Measurements from ENCODE around the gene SENP5.

SENP5 gene

GRCh38 chr3:196901768-196902167, 34.0 kb downstream of the SENP5 start:
- no peak overlapping the region for H3K4me3 ChIP-seq (ENCODE audit: low read depth, low read length)
- TF ChIP-seq CTCF (IDR thresholded peaks at IDR 0.05; ENCODE audit: borderline replicate concordance, insufficient read depth, low read depth, low read length), result no peak

DNA sequence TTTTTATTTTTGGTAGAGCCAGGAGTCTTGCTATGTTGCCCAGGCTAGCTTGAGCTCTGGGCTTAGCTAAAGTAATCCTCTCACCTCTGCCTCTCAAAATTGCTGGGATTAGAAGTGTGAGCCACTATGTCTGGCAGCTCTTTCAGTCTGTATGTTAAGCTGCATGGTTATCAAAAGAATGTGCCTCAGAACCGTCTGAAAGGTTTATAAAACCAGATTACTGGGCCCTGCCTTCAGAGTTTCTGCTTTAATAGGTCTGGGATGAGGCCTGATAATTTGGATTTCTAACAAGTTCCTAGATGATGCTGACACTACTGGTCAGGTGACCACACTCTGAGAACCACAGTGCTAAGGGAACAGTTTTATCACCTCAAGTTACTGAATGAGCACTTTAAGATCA, 34.6 kb downstream of the SENP5 start:
- no peak for TF ChIP-seq CTCF (IDR thresholded peaks at IDR 0.05; ENCODE audit: borderline replicate concordance, insufficient read depth, low read depth, low read length)
- no peak overlapping the region for H3K4me3 ChIP-seq (ENCODE audit: low read depth, low read length)

DNA sequence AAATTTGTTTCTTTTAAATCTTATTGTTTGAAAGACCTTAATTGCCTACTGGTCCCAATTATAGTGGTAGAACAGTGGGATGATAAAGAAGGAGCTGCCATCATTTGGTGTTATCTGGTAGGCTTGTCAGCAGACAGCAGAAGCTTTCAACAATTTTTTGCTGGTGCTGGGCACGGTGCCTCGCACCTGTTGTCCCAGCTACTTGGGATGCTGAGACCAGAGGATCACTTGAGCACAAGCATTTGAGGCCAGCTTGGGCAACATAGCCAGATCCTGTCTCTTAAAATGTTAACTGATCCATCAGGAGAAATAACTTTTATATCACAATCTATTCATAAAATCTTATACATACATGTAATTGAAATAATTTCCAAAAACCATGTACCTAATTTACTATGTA, 36.0 kb downstream of the SENP5 start:
- TF ChIP-seq CTCF (IDR thresholded peaks at IDR 0.05; ENCODE audit: borderline replicate concordance, insufficient read depth, low read depth, low read length), result no peak
- H3K4me3 ChIP-seq (ENCODE audit: low read depth, low read length), result no peak overlapping the region

GRCh38 chr3:196914866-196915265, 47.1 kb downstream of the SENP5 start:
- no peak for TF ChIP-seq CTCF (IDR thresholded peaks at IDR 0.05; ENCODE audit: borderline replicate concordance, insufficient read depth, low read depth, low read length)

DNA sequence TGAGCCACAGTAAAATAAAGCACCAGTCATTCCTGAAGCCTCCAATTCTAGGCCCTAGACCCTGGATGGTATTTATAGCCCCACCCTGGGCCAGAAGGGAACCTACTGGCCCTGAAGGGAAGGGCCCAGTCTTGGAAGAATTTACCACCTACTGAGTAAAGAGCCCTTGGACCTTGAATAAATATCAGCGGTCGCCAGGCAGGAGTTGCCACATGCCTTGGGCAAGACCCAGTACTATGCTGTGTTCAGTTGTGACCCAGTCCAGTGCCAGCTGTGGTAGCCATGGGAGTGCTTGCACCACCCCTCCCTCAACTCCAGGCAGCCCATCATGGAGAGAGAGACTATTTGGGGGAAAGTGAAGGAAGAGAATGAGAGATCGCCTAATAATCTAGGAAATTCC, 47.7 kb downstream of the SENP5 start:
- no peak for TF ChIP-seq CTCF (IDR thresholded peaks at IDR 0.05; ENCODE audit: borderline replicate concordance, insufficient read depth, low read depth, low read length)
- H3K4me3 ChIP-seq (ENCODE audit: low read depth, low read length), result no peak overlapping the region

More at GRCh38 chr3:196914866-196915265, 47.1 kb downstream of the SENP5 start:
- H3K4me3 ChIP-seq (ENCODE audit: low read depth, low read length), result no peak overlapping the region

- H3K4me3 ChIP-seq (ENCODE audit: low read depth, low read length), result no peak overlapping the region
- TF ChIP-seq CTCF (IDR thresholded peaks at IDR 0.05; ENCODE audit: borderline replicate concordance, insufficient read depth, low read depth, low read length), result no peak
Measured at GRCh38 chr3:196916221-196916620, 48.5 kb downstream of the SENP5 start.

DNA sequence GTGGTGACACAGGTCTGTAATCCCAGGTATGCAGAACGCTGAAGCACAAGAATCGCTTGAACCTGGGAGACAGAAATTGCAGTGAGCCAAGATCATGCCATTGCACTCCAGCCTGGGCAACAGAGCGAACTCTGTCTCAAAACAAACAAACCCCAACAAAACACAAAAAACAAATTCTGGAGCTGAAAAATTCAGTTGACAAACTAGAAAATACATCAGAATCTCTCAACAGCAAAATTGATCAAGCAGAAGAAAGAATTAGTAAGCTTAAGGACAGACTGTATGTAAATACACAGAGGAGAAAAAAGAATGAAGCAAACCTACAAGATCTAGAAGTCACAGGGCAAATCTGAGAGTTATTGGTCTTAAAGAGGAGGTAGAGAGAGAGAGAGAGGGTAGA, 49.3 kb downstream of the SENP5 start:
- H3K4me3 ChIP-seq (ENCODE audit: low read depth, low read length), result no peak overlapping the region
- TF ChIP-seq CTCF (IDR thresholded peaks at IDR 0.05; ENCODE audit: borderline replicate concordance, insufficient read depth, low read depth, low read length), result no peak
